Body of pancreas (tissue), 4 donors: ENCODE results near the gene COL12A1.

Experiments
- POLR2A ChIP-seq, 3 donors: fragments of 450-650 bp; IDR thresholded peaks; one replicate each; pipeline ENCODE4 v1.6.1; 2016; ENCODE audit warnings: antibody characterized with exemption in 3 of 3, mild to moderate bottlenecking in 2 of 3
- TF ChIP-seq, protein P1 (sequence below), 7 experiments: fragments of 450-650 bp in 4 of 7; fragments of 200-600 bp in 3 of 7; sonication (generic) in 3 of 7; IDR thresholded peaks; one replicate each; pipeline ENCODE4 v1.5.1; 2016 to 2019; ENCODE audit warnings: antibody characterized with exemption in 7 of 7

DNA sequence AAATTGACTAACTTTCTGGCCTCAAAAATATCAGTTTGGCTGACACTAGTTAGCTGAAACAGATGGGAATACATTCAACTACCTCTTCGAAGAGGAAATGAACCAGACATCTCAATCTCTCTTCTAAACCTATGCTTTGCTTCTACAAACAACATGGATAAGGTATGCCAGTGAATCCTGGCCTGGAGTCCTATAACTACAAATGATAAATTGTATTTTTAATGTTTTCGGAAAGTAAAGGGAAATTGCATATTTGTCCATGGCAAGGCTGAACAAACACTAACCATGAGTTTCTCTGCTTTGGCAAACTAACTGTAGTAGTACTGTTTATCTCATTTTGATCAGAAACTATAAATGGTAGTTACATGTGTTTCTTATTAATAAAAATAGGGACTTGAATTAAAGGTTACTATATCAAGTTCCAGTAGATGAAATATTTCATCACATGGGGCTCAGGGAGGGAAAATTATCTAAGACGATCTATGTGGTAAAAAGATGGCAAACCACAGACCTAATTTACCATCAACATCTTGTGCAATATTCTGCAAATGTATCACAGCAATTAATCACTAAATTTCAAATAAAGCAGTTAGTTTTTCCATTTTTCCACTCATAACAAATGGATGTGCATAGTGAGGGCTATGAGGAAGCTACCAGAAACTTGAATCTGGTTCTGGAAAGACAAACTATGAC, 76.8 kb downstream of the COL12A1 start:
- TF ChIP-seq, protein P1, sequence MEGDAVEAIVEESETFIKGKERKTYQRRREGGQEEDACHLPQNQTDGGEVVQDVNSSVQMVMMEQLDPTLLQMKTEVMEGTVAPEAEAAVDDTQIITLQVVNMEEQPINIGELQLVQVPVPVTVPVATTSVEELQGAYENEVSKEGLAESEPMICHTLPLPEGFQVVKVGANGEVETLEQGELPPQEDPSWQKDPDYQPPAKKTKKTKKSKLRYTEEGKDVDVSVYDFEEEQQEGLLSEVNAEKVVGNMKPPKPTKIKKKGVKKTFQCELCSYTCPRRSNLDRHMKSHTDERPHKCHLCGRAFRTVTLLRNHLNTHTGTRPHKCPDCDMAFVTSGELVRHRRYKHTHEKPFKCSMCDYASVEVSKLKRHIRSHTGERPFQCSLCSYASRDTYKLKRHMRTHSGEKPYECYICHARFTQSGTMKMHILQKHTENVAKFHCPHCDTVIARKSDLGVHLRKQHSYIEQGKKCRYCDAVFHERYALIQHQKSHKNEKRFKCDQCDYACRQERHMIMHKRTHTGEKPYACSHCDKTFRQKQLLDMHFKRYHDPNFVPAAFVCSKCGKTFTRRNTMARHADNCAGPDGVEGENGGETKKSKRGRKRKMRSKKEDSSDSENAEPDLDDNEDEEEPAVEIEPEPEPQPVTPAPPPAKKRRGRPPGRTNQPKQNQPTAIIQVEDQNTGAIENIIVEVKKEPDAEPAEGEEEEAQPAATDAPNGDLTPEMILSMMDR (IDR thresholded peaks at IDR 0.05), result no peak
- no peak for TF ChIP-seq POLR2A (IDR thresholded peaks at IDR 0.05)
